GM06990 (cell line): ENCODE data around the gene ARL9.

Source experiments
- DNase-seq: peaks from one replicate; pipeline ENCODE4 v3.0.0-alpha.2; 2011; ENCODE audit not compliant: insufficient read length; ENCODE audit errors: extremely low read depth
- H3K27me3 ChIP-seq: replicated peaks from 2 replicates; pipeline ENCODE4 v1.6.0; 2011; ENCODE audit warnings: low read length; ENCODE audit not compliant: control insufficient read depth, insufficient read depth
- H3K36me3 ChIP-seq: 2 replicates; pipeline ENCODE4 v1.5.1; 2011; ENCODE audit warnings: low read length; ENCODE audit not compliant: control insufficient read depth, insufficient read depth
- H3K4me3 ChIP-seq: replicated peaks from 2 replicates; pipeline ENCODE4 v1.5.1; 2011; ENCODE audit warnings: low read depth, mild to moderate bottlenecking, control low read depth, low read length
- TF ChIP-seq, protein P1 (sequence below): IDR thresholded peaks from 2 replicates; pipeline ENCODE4 v1.5.1; 2011; ENCODE audit warnings: low read length, control low read depth, mild to moderate bottlenecking, inconsistent platforms; ENCODE audit not compliant: insufficient read depth, poor library complexity, severe bottlenecking

Gene ARL9

DNA sequence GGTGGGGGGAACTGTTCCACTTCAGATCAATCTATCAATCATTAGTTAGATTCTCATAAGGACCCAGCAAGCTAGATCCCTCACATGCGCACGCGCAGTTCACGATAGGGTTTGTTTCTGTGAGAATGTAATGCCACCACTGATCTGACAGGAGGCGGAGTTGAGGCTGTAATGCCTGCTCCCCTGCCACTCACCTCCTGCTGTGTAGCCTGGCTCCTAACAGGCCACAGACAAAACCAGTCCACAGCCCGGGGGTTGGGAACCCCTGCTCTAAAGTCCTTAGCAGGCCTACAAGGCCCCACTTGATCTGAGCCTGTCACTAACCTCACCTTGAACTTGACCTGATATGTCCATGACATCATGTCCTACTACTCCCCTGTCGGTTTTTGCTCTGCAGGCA is 30.3 kb downstream of the ARL9 start:
- Histone ChIP-seq H3K36me3 (no peaks in the 10 kb centered on the region), H3K4me3 (no peak overlapping the region), H3K27me3 (no peaks in the 10 kb centered on the region; the same call in none of the 2 replicates)
- DNase-seq = no peak
- TF ChIP-seq, protein P1, sequence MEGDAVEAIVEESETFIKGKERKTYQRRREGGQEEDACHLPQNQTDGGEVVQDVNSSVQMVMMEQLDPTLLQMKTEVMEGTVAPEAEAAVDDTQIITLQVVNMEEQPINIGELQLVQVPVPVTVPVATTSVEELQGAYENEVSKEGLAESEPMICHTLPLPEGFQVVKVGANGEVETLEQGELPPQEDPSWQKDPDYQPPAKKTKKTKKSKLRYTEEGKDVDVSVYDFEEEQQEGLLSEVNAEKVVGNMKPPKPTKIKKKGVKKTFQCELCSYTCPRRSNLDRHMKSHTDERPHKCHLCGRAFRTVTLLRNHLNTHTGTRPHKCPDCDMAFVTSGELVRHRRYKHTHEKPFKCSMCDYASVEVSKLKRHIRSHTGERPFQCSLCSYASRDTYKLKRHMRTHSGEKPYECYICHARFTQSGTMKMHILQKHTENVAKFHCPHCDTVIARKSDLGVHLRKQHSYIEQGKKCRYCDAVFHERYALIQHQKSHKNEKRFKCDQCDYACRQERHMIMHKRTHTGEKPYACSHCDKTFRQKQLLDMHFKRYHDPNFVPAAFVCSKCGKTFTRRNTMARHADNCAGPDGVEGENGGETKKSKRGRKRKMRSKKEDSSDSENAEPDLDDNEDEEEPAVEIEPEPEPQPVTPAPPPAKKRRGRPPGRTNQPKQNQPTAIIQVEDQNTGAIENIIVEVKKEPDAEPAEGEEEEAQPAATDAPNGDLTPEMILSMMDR = no peak

DNA sequence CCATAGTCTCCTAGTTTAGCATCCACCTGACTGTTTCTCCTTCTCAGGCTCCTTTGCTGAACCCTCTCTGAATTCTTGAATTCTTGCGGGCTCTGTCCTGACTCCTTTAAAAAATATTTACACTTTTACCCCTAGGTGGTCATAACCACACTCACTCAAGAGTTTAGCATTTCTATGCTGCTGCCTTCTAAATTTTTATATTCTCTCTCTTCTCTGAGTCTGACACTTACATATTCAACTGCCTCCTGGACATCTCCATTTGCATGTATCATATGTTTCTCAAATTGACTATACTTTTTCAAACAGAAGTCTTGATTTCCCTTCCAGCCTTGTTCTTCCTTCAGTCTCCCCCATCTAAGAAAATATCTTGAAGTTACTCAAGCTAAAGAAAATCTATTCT is 31.6 kb downstream of the ARL9 start:
- TF ChIP-seq, protein P1 = no peak
- no peak for DNase-seq
- H3K27me3 ChIP-seq = no peaks in the 10 kb centered on the region
- no peaks in the 10 kb centered on the region for H3K36me3 ChIP-seq
- no peak overlapping the region for H3K4me3 ChIP-seq

DNA sequence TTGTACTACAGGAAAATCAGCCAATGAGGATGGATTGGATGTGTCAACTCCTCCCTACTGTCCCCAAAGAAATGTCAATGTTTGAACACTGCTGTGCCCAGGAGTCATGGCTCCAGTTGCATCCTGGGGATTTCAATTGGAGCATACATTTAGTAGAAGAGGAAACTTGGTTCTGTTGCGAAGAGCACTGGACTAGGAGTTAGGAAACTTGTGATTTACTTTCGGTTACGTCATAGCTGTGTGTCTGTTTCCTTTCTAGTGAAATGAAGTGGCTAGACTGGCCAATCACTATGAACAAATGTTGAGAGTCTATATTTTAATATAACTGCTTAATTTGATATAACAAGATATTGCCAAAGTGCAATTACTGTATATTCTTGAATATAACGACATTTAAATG is 35.2 kb downstream of the ARL9 start:
- Histone ChIP-seq H3K36me3 (no peaks in the 10 kb centered on the region), H3K4me3 (no peak overlapping the region), H3K27me3 (no peaks in the 10 kb centered on the region)
- no peak for DNase-seq
- TF ChIP-seq, protein P1 = no peak

DNA sequence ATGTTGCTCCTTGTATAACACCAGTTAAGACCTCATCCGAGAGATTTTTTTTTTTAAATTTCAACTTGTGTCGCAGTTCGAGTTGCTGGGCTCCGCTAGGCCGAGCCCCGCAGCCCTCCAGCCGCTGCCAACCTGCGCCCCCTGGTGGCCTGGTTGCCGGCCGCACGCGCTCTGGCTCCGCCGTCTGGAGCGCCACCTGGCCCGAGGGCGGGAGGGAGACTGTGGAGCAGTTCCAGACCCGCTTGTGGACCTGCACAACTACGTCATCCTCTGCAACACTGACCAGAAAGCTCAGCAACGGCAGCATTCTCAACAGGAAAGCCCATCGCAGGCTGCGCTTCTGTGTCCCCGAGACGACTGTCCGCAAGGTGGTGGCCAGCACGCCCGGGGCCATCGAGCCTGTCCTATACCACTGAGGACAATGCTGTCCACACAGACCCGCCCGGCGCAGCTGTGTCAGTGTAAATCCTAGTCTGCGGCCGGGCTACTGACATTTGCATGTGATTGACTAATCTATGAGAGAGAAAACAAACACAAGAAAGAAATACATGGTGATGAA is 39.1 kb downstream of the ARL9 start:
- peak; percentile 81 for DNase-seq
- TF ChIP-seq, protein P1 = peak; percentile 94
- Histone ChIP-seq H3K36me3 (no peaks in the 10 kb centered on the region), H3K27me3 (no peaks in the 10 kb centered on the region), H3K4me3 (peak overlapping the region; percentile 22)

DNA sequence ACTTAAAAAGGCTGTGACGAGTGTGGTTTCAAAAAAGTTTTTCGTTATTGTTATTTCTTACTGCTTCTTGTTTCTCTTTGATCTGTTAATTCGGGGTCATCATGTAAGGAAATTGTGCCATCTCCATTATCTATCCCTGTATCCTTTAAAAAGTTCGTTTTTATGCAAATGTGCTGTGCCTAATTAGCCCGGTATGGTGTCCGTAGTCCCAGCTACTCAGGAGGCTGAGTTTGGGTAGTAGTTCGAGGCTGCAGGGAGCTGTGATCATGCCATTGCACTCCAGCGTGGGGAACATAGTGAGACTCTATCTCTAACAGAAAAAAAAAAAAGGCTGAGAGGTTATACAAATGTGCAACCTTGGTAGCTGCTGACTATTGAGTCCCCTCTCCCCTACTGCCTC is 45.1 kb downstream of the ARL9 start:
- H3K4me3 ChIP-seq = no peak overlapping the region
- no peak for DNase-seq
- no peaks in the 10 kb centered on the region for H3K36me3 ChIP-seq
- no peaks in the 10 kb centered on the region for H3K27me3 ChIP-seq
- TF ChIP-seq, protein P1 = no peak

DNA sequence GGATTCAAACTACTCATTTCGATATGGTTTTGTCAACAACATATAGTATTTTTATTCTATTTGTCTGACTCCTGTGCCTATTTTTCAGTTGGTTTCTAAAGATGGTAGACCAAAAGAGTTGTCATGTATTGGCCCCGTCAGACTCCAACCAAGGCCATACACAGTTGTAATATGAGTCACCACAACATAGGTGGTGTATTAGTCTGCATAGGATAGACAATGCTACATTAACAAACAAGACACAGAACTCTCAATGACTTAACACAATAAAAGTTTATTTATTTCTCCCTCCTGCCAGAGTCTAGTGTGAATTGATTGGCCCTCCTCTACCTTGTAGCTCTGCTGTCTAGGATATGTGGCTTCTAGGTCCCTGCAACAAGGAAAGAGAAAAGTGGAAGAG is 45.9 kb downstream of the ARL9 start:
- Histone ChIP-seq H3K36me3 (no peaks in the 10 kb centered on the region), H3K4me3 (no peak overlapping the region)
- TF ChIP-seq, protein P1 = no peak

More for the DNA sequence above, 45.9 kb downstream of the ARL9 start:
- no peak for DNase-seq
- no peaks in the 10 kb centered on the region for H3K27me3 ChIP-seq
